NB4 (cell line): ENCODE results near the gene VPS35L.

Source experiments
- CTCF ChIP-seq: IDR thresholded peaks from one replicate; pipeline ENCODE4 v1.5.1; 2012; ENCODE audit warnings: low read depth, low read length
- MAX ChIP-seq: IDR thresholded peaks from 2 replicates; pipeline ENCODE4 v1.6.1; 2011; ENCODE audit warnings: low read depth, low read length
- MYC ChIP-seq: IDR thresholded peaks from 2 replicates; pipeline ENCODE4 v1.6.1; 2011; ENCODE audit warnings: low read depth, low read length
- POLR2A ChIP-seq: IDR thresholded peaks from 2 replicates; pipeline ENCODE4 v1.6.1; 2011; ENCODE audit warnings: mild to moderate bottlenecking; ENCODE audit not compliant: insufficient read length; ENCODE audit errors: extremely low read depth

GRCh38 chr16:19717314-19717713 lies 161.8 kb downstream of the VPS35L start:
- TF ChIP-seq CTCF (no peak), POLR2A (no peak), MYC (no peak), MAX (no peak)
